Lower leg skin (tissue), 4 donors: ENCODE results near the gene ZP2. TPM values are rescaled to one million over a fixed set of nuclear protein-coding genes. Genes with fewer than 3 reads are reported as not detected.

Experiments used
- DNase-seq, 2 donors: peaks; one replicate each; pipeline ENCODE4 v3.0.0-alpha.2; 2019; ENCODE audit warnings: low spot score in 2 of 2
- H3K4me3 ChIP-seq: fragments of 200-600 bp; sonication (generic); 2 replicates; pipeline ENCODE4 v1.5.1; 2017; ENCODE audit warnings: mild to moderate bottlenecking, low read depth; ENCODE audit not compliant: poor library complexity, severe bottlenecking
- CTCF ChIP-seq, 3 donors: fragments of 450-650 bp; IDR thresholded peaks; one replicate each; pipeline ENCODE4 v1.5.1; 2016; ENCODE audit warnings: antibody characterized with exemption in 3 of 3, mild to moderate bottlenecking in 3 of 3, moderate library complexity in 2 of 3
- POLR2A ChIP-seq, 2 donors: fragments of 450-650 bp; IDR thresholded peaks; one replicate each; pipeline ENCODE4 v1.6.1; 2016 to 2017; ENCODE audit warnings: antibody characterized with exemption in 2 of 2, mild to moderate bottlenecking in 1 of 2, moderate library complexity in 1 of 2
- WGBS, 2 donors: methylation state at CpG; one replicate each; pipeline ENCODE4 v1.1.5; 2018; 5-methylcytosine and 5-hydroxymethylcytosine counted together
- intact Hi-C: fragments of 100-400 bp; cut with DNase I; formaldehyde crosslinking; loops from one replicate; pipeline ENCODE4 v1.15.0; 2023; ENCODE audit warnings: low total_unique reads
- total RNA-seq, 4 donors: library from RNA; depleted of rRNA; stranded (reverse); fragments of >200 nt; gene quantifications; one replicate each; pipeline ENCODE4 v1.1.0, GENCODE V29; 2016

ZP2 gene
- total RNA-seq, 4 donors from 2014 or later = 0.32 TPM; not detected in 3

GRCh38 chr16:21190599-21190998 is 20.8 kb downstream of the ZP2 start:
- TF ChIP-seq CTCF (IDR thresholded peaks at IDR 0.05) = no peak
- DNase-seq = no peak
- no peak overlapping the region for H3K4me3 ChIP-seq
- intact Hi-C loops = no loop called here

- TF ChIP-seq CTCF (IDR thresholded peaks at IDR 0.05) (no peak), POLR2A (IDR thresholded peaks at IDR 0.05) (no peak)
- 95% methylated on average over 4 of the region's 4 CpGs for WGBS, 2 donors
- H3K4me3 ChIP-seq = no peak overlapping the region
- intact Hi-C loops = no loop called here
- no peak for DNase-seq
These were observed 21.4 kb downstream of the ZP2 start for GRCh38 chr16:21190013-21190412.

- no peak for DNase-seq
- no peak overlapping the region for H3K4me3 ChIP-seq
- whole genome bisulfite sequencing, 2 donors = 89 to 91% methylated on average over 5 of the region's 5 CpGs
- intact Hi-C loops = no loop called here
- TF ChIP-seq CTCF (IDR thresholded peaks at IDR 0.05) (no peak), POLR2A (IDR thresholded peaks at IDR 0.05) (no peak)
These were observed 22.1 kb downstream of the ZP2 start for GRCh38 chr16:21189311-21189710.

GRCh38 chr16:21186326-21186691 is 25.1 kb downstream of the ZP2 start:
- no peak overlapping the region for H3K4me3 ChIP-seq
- intact Hi-C loops = no loop called here
- no peak for TF ChIP-seq CTCF (IDR thresholded peaks at IDR 0.05)
- TF ChIP-seq POLR2A (IDR thresholded peaks at IDR 0.05) = no peak
- 57 to 76% methylated on average over 4 of the region's 4 CpGs for WGBS, 2 donors
- no peak for DNase-seq

GRCh38 chr16:21185659-21186325 is 25.6 kb downstream of the ZP2 start:
- no peak overlapping the region for H3K4me3 ChIP-seq
- WGBS, 2 donors = 69 to 77% methylated on average over 12 of the region's 12 CpGs
- intact Hi-C loops = no loop called here
- no peak for TF ChIP-seq CTCF (IDR thresholded peaks at IDR 0.05)
- TF ChIP-seq POLR2A (IDR thresholded peaks at IDR 0.05) = no peak
- no peak for DNase-seq

GRCh38 chr16:21184834-21185233 is 26.5 kb downstream of the ZP2 start:
- DNase-seq = no peak
- intact Hi-C loops = no loop called here
- no peak overlapping the region for H3K4me3 ChIP-seq
- TF ChIP-seq CTCF (IDR thresholded peaks at IDR 0.05) = no peak
- TF ChIP-seq POLR2A (IDR thresholded peaks at IDR 0.05) = no peak
- 75 to 78% methylated on average over 3 of the region's 3 CpGs for WGBS, 2 donors
